Right renal cortex interstitium (tissue), 3 donors: ENCODE measurements around the gene KDM8. TPM values are rescaled to one million over a fixed set of nuclear protein-coding genes. Genes with fewer than 3 reads are reported as not detected.
"Not testable (repeated sequence)": the region's sequence is repeated elsewhere in the genome, so short reads cannot be mapped to it uniquely, and the experiment has no call there.

Experiments used
- DNase-seq, 3 donors: peaks; one replicate each; pipeline ENCODE4 v3.0.0-alpha.2; 2013; ENCODE audit warnings: low read depth in 3 of 3, low spot score in 2 of 3
- polyA plus RNA-seq, 3 donors: library from polyadenylated mRNA; unstranded; fragments of 120-200 nt; gene quantifications; one replicate each; pipeline ENCODE4 v1.2.1, GENCODE V29; 2013; ENCODE audit not compliant: insufficient read length in 3 of 3

KDM8 gene
- polyA plus RNA-seq, 3 donors, result 8.5 to 9.5 (median 9.4) TPM

- no peak for DNase-seq
Measured at GRCh38 chr16:27190316-27190871, 12.9 kb upstream of the KDM8 start.

GRCh38 chr16:27191352-27191924 is 11.9 kb upstream of the KDM8 start:
- no peak for DNase-seq

GRCh38 chr16:27193300-27193990 is 9.9 kb upstream of the KDM8 start:
- DNase-seq, result no peak

GRCh38 chr16:27195076-27195741 is 8.1 kb upstream of the KDM8 start:
- no peak for DNase-seq

GRCh38 chr16:27195941-27196595 is 7.3 kb upstream of the KDM8 start:
- DNase-seq, result no peak

GRCh38 chr16:27197004-27197403 is 6.3 kb upstream of the KDM8 start:
- DNase-seq, result no peak

- no peak for DNase-seq
Measured at GRCh38 chr16:27198451-27199234, 4.7 kb upstream of the KDM8 start.

- DNase-seq, result no peak
Measured at GRCh38 chr16:27199235-27199586, 4.1 kb upstream of the KDM8 start.

GRCh38 chr16:27199736-27200135 is 3.6 kb upstream of the KDM8 start:
- DNase-seq, result no peak

- DNase-seq, result not testable (repeated sequence)
Measured at GRCh38 chr16:27200914-27201313, 2.4 kb upstream of the KDM8 start.

GRCh38 chr16:27202923-27203506 is 311 bp upstream of the KDM8 start:
- DNase-seq, result no peak

GRCh38 chr16:27204312-27204915 is 1.1 kb downstream of the KDM8 start:
- DNase-seq, result no peak

GRCh38 chr16:27205423-27206065 is 2.2 kb downstream of the KDM8 start:
- no peak for DNase-seq

GRCh38 chr16:27207121-27207520 is 3.8 kb downstream of the KDM8 start:
- DNase-seq, result not testable (repeated sequence)

- DNase-seq, result no peak
Measured at GRCh38 chr16:27208081-27208680, 4.9 kb downstream of the KDM8 start.

- DNase-seq, result no peak
Measured at GRCh38 chr16:27208796-27209195, 5.5 kb downstream of the KDM8 start.

GRCh38 chr16:27209591-27209990 is 6.3 kb downstream of the KDM8 start:
- DNase-seq, result no peak

GRCh38 chr16:27210174-27210573 is 6.8 kb downstream of the KDM8 start:
- DNase-seq, result no peak

- no peak for DNase-seq
Measured at GRCh38 chr16:27211026-27211425, 7.7 kb downstream of the KDM8 start.
